DOHH2 (cell line): Measurements from ENCODE around the gene AKAP13.

Source experiments
- H3F3A ChIP-seq: fragments of 200-600 bp; sonication (generic), shearing (Covaris generic); 2 replicates; pipeline ENCODE4 v1.6.0; 2016; ENCODE audit warnings: antibody characterized with exemption, mild to moderate bottlenecking; ENCODE audit not compliant: control insufficient read depth, insufficient read depth
- H3K27ac ChIP-seq: fragments of 200-600 bp; sonication (generic); 2 replicates; pipeline ENCODE4 v1.5.1; 2014; ENCODE audit warnings: low read depth, mild to moderate bottlenecking, low read length, moderate library complexity
- H3K27me3 ChIP-seq: fragments of 200-600 bp; sonication (generic); 2 replicates; pipeline ENCODE4 v1.6.1; 2014; ENCODE audit warnings: mild to moderate bottlenecking, low read length, mixed read lengths; ENCODE audit not compliant: control insufficient read depth
- H3K36me3 ChIP-seq: fragments of 200-600 bp; sonication (generic); 2 replicates; pipeline ENCODE4 v1.6.1; 2014; ENCODE audit warnings: mild to moderate bottlenecking, low read length, moderate library complexity, mixed read lengths; ENCODE audit not compliant: control insufficient read depth
- H3K4me1 ChIP-seq: fragments of 200-600 bp; sonication (generic); 2 replicates; pipeline ENCODE4 v1.6.1; 2014; ENCODE audit warnings: mild to moderate bottlenecking, low read length, mixed read lengths; ENCODE audit not compliant: control insufficient read depth
- H3K4me2 ChIP-seq: fragments of 200-600 bp; sonication (generic); 2 replicates; pipeline ENCODE4 v1.6.0; 2014; ENCODE audit warnings: mild to moderate bottlenecking, low read length, moderate library complexity
- H3K4me3 ChIP-seq: fragments of 200-600 bp; sonication (generic); 2 replicates; pipeline ENCODE4 v1.5.1; 2014; ENCODE audit warnings: mild to moderate bottlenecking, low read length, mixed read lengths
- H3K79me2 ChIP-seq: fragments of 200-600 bp; sonication (generic); 2 replicates; pipeline ENCODE4 v1.6.1; 2014; ENCODE audit warnings: mild to moderate bottlenecking, low read length, mixed read lengths; ENCODE audit not compliant: control insufficient read depth
- H3K9me2 ChIP-seq: fragments of 200-600 bp; sonication (generic); replicated peaks from 2 replicates; pipeline ENCODE4 v1.6.1; 2014; ENCODE audit warnings: mild to moderate bottlenecking, low read length, mixed read lengths; ENCODE audit not compliant: control insufficient read depth
- H3K9me3 ChIP-seq: fragments of 200-600 bp; sonication (generic); 2 replicates; pipeline ENCODE4 v1.6.1; 2014; ENCODE audit warnings: antibody characterized with exemption, low read length, mixed read lengths; ENCODE audit not compliant: control insufficient read depth, insufficient read depth
- H4K20me1 ChIP-seq: fragments of 200-600 bp; sonication (generic); 2 replicates; pipeline ENCODE4 v1.6.0; 2014; ENCODE audit warnings: low read depth, mild to moderate bottlenecking, antibody characterized with exemption, low read length, moderate library complexity; ENCODE audit not compliant: control insufficient read depth, insufficient read depth
- EZH2phosphoT487 ChIP-seq: fragments of 200-600 bp; sonication (generic); IDR thresholded peaks from 2 replicates; pipeline ENCODE4 v1.6.1; 2017; ENCODE audit warnings: borderline replicate concordance, mild to moderate bottlenecking, antibody characterized with exemption, low read length, moderate library complexity, mixed read lengths
- TF ChIP-seq, protein P1 (sequence below): fragments of 200-600 bp; sonication (generic); IDR thresholded peaks from one replicate; pipeline ENCODE4 v1.5.1; 2014; ENCODE audit warnings: antibody characterized with exemption, mild to moderate bottlenecking, low read depth, low read length; ENCODE audit not compliant: poor library complexity, severe bottlenecking

The AKAP13 gene

GRCh38 chr15:85580879-85581278, 200.5 kb downstream of the AKAP13 start:
- Histone ChIP-seq H3K27me3 (no peaks in the 10 kb centered on the region), H4K20me1 (peaks cover 11% of the 10 kb centered on the region; the same call in 1 of the 2 replicates), H3K4me3 (no peak overlapping the region), H3K9me3 (no peaks in the 10 kb centered on the region), H3K9me2 (no peaks in the 10 kb centered on the region), H3K36me3 (peaks cover 84% of the 10 kb centered on the region), H3K27ac (no peak overlapping the region), H3F3A (no peaks in the 10 kb centered on the region), H3K4me1 (peaks cover 52% of the 10 kb centered on the region), H3K4me2 (no peak overlapping the region), H3K79me2 (peaks cover 57% of the 10 kb centered on the region)
- TF ChIP-seq EZH2phosphoT487: no peak
- TF ChIP-seq, protein P1, sequence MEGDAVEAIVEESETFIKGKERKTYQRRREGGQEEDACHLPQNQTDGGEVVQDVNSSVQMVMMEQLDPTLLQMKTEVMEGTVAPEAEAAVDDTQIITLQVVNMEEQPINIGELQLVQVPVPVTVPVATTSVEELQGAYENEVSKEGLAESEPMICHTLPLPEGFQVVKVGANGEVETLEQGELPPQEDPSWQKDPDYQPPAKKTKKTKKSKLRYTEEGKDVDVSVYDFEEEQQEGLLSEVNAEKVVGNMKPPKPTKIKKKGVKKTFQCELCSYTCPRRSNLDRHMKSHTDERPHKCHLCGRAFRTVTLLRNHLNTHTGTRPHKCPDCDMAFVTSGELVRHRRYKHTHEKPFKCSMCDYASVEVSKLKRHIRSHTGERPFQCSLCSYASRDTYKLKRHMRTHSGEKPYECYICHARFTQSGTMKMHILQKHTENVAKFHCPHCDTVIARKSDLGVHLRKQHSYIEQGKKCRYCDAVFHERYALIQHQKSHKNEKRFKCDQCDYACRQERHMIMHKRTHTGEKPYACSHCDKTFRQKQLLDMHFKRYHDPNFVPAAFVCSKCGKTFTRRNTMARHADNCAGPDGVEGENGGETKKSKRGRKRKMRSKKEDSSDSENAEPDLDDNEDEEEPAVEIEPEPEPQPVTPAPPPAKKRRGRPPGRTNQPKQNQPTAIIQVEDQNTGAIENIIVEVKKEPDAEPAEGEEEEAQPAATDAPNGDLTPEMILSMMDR: no peak

GRCh38 chr15:85581495-85581894, 201.1 kb downstream of the AKAP13 start:
- TF ChIP-seq, protein P1: no peak
- TF ChIP-seq EZH2phosphoT487: no peak
- no peak overlapping the region for H3K4me3 ChIP-seq
- H3K27ac ChIP-seq: no peak overlapping the region
- H3K9me2 ChIP-seq: no peaks in the 10 kb centered on the region
- no peaks in the 10 kb centered on the region for H3F3A ChIP-seq
- no peaks in the 10 kb centered on the region for H3K27me3 ChIP-seq
- peaks cover 83% of the 10 kb centered on the region for H3K36me3 ChIP-seq
- H3K9me3 ChIP-seq: no peaks in the 10 kb centered on the region
- peaks cover 52% of the 10 kb centered on the region for H3K4me1 ChIP-seq
- H3K79me2 ChIP-seq: peaks cover 57% of the 10 kb centered on the region
- 0 out of 2 replicates have a peak overlapping the region, but pooled peaks have one; percentile 31 for H3K4me2 ChIP-seq
- peaks cover 11% of the 10 kb centered on the region; the same call in 1 of the 2 replicates for H4K20me1 ChIP-seq

GRCh38 chr15:85582131-85583079, 202.0 kb downstream of the AKAP13 start:
- Histone ChIP-seq H3K27me3 (no peaks in the 10 kb centered on the region), H3K27ac (peak overlapping the region; percentile 25), H3K4me3 (peak overlapping the region; percentile 15), H3K36me3 (peaks cover 81% of the 10 kb centered on the region), H3F3A (no peaks in the 10 kb centered on the region), H3K9me2 (no peaks in the 10 kb centered on the region), H3K4me1 (peaks cover 52% of the 10 kb centered on the region), H3K4me2 (peak overlapping the region; percentile 31), H3K79me2 (peaks cover 60% of the 10 kb centered on the region), H3K9me3 (no peaks in the 10 kb centered on the region), H4K20me1 (peaks cover 11% of the 10 kb centered on the region; the same call in 1 of the 2 replicates)
- no peak for TF ChIP-seq EZH2phosphoT487
- TF ChIP-seq, protein P1: no peak
